GM21529 (cell line): Measurements from ENCODE around the gene IL2RA.

ENCODE experiments used
- ATAC-seq: cut with Tn5 transposase; IDR thresholded peaks from one replicate; pipeline ENCODE4 v1.9.1; 2021; ENCODE audit not compliant: unreplicated experiment

The IL2RA gene

GRCh38 chr10:6061056-6061455 lies 1.1 kb downstream of the IL2RA start:
- no peak for ATAC-seq

DNA sequence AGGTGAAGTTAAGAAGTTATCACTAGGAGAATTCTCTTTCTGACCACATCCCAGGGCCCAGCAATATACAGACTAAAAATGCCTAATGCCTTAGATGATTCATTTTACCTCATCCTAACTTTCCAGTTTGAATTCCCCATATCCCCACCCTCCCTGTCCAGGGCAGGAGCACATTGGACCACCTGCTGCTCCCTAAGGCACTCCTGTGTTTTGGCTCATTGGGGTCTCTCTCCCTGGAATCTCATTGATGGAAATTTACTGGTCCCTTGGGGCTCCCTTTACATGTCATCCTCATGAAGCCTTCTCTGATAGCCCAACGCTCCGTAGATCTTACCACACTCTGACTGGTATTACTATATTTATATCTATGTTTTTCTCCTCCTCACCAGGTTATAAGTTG lies 2.7 kb downstream of the IL2RA start:
- ATAC-seq = no peak

DNA sequence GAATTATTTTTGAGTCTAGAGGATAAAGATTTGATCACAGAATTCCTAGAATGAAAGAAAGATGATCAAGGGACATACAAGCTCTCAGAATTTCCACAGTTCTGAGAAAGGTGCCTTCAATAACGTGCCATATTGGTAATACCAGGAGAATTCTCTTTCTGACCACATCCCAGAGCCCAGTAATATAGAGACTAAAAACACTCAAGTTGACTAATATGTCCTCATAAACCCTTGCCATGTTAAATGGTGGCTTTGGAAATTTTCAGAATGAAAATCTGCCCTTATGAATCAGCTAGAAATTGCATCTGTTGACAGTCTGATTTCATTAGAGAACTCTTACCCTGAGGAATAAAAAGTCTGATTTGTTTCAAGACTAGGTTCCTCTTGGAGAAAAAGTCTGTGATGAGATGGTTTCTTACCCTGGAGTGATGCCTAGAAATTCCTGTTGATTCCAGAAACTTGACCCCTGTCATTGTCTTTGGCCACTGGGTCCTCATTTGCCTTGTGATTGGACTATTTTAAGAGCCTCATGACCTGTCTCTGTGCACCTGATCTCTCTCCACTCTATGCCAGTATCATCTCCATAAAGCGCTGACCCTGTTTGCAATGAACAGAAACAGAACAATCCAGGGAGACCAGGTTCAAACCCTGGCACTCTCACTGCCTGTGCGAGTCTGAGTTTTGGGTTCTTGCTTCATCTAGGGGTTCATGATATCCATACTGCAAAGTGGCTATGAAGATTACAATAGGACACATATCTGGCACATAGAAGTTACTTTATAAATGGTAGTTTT lies 3.3 kb downstream of the IL2RA start:
- no peak for ATAC-seq

DNA sequence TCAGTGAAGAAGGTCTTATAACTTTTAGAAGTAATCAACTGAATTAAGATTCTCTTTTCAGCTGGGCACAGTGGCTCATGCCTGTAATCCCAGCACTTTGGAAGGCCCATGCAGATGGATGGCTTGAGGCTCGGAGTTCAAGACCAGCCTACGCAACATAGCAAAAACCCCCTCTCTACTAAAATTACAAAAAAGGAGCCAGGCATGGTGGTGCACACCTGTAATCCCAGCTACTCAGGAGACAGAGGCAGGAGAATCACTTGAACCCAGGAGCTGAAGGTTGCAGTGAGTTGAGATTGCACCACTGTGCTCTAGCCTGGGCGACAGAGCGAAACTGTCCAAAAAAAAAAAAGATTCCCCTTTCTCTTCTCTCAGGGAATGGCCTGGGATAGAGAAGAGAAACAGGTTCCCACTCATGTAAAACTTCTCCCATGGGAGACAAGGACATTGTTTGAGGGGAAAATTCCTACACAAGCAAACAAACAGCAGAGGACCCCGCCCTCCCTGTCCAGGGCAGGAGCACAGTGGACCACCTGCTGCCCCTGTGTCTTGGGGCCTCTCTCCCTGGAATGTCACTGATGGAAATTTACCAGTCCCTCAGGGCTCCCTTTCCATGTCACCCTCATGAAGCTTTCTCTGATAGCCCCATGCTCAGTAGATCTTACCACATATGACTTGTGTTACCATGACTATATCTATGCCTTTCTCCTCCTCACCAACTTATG lies 5.6 kb downstream of the IL2RA start:
- ATAC-seq = no peak

DNA sequence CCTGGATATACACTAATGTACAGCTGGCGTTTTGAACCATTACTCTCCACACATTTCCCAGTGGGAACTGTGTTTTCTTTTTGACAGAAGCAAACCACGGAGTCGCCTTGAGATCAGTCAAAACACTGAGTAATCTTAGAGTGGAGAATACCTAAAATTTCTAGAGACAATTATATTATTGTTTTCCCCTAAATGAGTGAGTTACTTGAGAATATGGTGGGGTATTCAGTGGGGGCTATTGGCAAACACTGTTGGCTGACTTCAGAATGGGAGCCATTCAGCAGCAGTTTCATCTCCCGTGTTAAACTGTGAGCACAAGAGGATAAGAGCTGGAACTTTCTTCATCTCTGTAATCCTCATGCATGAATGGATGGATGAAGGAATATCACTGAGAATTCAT lies 6.2 kb downstream of the IL2RA start:
- no peak for ATAC-seq

- no peak for ATAC-seq
Observed at GRCh38 chr10:6054884-6055283, 7.3 kb downstream of the IL2RA start.

DNA sequence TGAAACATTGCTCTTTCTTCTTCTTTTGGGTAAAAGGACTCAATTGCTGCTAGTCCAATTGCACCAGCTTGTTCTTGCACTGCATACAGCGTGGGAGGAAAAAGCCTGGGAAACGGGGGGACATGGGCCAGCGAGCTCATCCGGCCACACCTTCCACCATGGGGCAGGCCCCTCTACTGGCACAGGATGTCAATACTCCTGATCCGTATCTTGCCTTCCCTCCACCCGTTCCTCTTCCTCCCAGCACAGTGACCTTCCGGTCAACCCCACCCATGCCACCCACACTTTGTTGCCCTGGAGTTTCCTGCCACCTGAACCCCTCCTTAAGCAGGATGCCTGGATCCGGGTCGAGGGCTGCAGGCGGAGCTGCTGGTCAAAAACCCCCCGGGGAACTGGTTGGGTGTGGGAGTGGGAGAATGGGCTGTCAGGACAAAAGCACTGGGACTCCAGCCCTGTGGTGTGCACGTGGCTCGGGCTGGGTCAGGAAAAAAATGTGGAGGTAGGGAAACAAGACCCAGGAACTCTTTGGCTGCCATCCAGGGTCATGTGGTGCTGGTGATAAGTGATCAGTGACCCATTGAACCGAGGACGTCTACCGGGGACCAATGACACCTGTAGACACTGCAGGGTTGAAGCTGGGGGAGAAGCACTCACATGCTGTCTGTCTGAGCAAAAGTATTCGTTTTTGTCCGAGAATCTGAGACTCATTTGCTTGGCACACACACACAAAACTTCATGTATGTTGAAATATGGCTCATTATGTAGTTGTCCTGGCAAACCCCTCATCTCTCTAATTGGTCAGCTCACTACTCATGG lies 8.1 kb downstream of the IL2RA start:
- no peak for ATAC-seq

DNA sequence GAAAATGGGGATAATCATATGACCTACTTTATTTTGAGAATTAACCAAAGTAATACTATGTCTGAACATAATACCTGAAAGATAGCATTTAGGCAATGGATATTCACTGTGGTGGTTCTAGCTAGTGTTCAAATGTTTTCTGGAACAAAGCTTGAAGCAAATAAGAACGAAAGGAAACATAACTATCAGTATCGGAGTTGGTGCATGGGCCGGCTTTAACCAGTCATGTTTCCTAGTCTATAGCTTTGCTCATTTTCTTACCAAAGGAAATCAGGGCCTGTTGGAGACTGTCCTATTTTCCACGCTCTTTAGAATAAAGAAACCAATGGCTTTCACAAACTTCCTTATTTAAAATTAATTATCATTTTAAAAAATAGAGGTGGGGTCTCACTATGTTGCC lies 8.9 kb downstream of the IL2RA start:
- no peak for ATAC-seq

DNA sequence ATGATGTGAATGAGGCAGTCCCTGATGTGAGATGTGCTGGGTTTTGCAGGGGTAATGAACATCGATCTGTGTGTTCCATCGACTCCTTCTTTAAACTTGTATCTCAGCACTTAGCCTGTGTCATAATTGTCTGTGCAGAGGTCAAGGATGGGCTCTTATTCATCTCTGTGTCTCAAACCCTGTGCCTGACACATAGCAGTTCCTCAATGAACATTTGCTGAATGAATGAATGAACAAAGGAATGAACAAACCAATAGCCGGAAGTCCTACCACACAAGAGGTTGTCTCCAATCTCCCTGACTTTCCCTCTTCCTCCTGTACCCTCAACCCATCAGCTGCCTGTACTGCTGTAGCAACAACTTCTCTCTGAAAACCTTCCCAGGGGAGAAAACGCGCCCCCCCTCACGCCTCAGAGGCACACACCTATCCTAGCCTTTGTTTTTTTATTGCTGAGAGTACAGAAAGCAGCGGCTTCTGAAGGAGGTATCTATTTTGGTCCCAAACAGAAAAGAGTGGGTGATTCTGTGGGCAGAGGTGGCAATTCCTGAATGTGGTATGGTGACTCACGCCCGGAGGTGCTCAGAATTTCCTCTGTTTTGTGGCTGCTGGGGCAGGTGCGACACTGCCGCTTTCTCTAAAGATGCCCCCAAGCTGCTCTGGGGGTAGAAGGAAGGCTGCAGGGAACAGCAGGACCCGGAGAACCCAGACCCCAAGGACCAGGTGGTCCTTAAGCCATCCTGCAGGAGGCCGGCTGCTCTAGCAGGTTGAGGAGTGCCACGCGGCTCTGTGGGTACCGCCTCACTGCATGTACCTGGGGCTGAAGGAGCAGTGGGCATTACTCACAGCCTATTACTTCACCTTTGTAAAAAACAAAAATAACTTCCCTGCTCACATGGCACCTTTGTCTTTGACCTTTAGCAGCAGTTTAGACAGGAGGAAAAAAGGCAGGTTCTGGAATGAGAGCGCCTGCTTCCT lies 9.6 kb downstream of the IL2RA start:
- no peak for ATAC-seq

- peak; percentile 70 for ATAC-seq
Observed at GRCh38 chr10:6050801-6051445, 11.2 kb downstream of the IL2RA start.

GRCh38 chr10:6049031-6049400 lies 13.2 kb downstream of the IL2RA start:
- ATAC-seq = no peak

DNA sequence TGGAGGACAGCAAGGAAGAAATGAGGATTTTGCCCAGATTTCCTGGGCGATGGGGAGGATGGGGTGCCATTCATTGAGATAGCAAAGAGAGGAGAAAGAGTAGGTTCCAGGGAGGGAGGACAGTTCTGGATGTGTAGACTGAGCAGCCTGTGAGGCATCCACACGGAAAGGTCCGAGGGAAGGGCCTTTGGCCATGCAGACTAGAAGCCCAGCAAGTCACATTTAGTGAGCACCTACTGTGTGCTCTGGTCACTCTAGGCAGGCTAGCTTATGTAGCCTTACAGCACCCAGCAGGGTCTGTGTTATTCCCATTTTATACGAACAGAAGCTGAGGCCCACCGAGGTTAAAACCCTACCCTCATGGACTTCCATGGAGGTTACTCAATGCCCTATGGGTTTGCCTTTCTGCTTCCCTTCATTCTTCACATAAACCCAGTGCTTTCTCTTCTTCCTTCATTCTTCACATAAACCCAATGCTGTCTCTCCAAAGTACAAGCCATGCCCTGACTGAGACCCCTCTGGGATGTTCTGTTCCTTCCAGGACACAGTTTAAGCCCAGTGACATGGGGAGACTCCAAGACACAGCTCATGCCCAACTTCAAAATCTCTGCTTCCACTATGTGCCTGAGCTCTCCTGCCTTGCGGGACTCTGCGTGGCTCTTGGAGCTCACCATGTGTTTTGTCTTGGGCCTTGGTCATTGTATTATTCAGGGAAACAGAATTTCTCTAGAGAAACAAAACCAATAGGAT lies 13.7 kb downstream of the IL2RA start:
- no peak for ATAC-seq

GRCh38 chr10:6047847-6048246 lies 14.3 kb downstream of the IL2RA start:
- no peak for ATAC-seq

- ATAC-seq = no peak
Observed at GRCh38 chr10:6046773-6047611, 15.2 kb downstream of the IL2RA start.

GRCh38 chr10:6045878-6046772 lies 16.0 kb downstream of the IL2RA start:
- ATAC-seq = no peak

GRCh38 chr10:6045314-6045848 lies 16.8 kb downstream of the IL2RA start:
- peak; percentile 42 for ATAC-seq

DNA sequence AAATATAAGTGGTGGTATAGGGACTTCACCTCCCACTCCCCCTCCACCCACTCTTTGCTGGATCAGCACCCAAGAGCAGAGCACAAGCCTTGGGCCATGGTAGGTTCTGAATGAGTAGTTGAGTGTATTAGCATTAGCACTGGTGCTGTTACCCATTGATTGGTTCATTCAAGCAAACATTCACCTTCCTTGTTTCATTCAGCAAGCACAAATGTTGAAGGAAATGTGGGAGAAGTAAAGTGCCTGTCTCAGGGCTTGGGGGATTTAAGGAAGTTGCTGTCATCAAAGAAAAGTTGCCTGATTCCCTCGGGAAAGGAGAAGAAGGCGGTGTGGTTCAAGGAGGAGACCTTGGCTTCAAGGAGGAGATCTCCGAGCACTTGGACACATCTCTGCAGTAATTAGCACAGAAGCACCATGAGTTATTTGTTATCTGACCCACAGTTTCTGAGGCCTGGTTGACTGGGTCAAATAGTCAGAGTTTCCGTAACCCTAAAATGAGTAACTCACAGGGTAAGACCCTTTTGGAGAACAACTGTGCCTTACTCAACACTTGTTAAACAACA lies 17.3 kb downstream of the IL2RA start:
- ATAC-seq = peak; percentile 26
